ENCODE results near the gene ZNF775. TPM values are rescaled to one million over a fixed set of nuclear protein-coding genes. Genes with fewer than 3 reads are reported as not detected.

ZNF775 gene
- total and polyA plus RNA-seq, 2 of the 13 experiments (the other 11 are each of a cell fraction or from before 2014, with no cell fraction given): 3.1 to 3.2 TPM

DNA sequence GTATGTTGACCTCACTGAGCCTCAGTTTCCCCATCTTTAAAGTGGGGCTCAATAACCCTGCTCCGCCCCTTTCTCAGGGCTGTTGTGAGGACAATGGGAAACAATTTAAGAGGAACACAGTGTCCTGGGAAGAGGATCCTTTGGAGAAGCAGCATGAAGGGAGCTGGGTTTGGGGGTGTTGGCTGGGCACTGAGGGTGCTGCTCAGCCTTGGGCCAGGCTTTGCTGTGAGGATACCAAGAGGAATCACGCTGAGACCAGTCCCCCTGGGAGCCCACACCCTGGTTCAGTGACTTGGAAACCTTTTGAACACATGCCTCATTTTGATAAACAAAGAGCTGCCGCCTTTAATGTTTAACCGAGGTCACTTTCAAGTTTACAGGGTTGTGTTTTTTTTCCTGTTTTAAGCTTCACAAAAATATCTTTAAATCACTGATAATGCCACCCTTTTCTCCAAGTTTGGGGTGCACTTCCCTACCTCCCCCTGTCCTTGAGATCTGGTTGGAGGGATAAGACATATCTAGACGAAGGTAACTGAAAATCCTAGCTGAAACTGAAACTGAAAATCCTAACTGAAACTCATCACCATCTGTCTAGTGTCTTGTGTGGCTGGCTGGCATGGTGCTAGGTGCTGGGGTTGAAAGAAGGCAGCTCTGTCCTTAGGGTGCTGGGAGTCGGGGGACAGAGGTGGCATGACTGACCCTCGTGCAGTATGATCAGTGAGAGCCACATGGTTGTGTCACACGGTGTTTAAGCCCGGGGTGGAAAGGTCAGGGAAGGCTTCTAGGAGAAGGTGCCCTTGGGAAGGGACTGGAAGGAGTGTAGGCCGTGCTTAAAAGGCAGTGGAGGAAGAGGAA lies 27.7 kb downstream of the ZNF775 start (continued):
- TF ChIP-seq, protein P1, sequence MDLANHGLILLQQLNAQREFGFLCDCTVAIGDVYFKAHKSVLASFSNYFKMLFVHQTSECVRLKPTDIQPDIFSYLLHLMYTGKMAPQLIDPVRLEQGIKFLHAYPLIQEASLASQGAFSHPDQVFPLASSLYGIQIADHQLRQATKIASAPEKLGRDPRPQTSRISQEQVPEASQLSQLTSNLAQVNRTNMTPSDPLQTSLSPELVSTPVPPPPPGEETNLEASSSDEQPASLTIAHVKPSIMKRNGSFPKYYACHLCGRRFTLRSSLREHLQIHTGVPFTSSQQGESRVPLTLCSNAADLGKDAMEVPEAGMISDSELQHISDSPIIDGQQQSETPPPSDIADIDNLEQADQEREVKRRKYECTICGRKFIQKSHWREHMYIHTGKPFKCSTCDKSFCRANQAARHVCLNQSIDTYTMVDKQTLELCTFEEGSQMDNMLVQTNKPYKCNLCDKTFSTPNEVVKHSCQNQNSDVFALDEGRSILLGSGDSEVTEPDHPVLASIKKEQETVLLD (CRISPR knock-in tag; IDR thresholded peaks at IDR 0.05; ENCODE audit: low read depth): no peak
- TF ChIP-seq, protein P2, sequence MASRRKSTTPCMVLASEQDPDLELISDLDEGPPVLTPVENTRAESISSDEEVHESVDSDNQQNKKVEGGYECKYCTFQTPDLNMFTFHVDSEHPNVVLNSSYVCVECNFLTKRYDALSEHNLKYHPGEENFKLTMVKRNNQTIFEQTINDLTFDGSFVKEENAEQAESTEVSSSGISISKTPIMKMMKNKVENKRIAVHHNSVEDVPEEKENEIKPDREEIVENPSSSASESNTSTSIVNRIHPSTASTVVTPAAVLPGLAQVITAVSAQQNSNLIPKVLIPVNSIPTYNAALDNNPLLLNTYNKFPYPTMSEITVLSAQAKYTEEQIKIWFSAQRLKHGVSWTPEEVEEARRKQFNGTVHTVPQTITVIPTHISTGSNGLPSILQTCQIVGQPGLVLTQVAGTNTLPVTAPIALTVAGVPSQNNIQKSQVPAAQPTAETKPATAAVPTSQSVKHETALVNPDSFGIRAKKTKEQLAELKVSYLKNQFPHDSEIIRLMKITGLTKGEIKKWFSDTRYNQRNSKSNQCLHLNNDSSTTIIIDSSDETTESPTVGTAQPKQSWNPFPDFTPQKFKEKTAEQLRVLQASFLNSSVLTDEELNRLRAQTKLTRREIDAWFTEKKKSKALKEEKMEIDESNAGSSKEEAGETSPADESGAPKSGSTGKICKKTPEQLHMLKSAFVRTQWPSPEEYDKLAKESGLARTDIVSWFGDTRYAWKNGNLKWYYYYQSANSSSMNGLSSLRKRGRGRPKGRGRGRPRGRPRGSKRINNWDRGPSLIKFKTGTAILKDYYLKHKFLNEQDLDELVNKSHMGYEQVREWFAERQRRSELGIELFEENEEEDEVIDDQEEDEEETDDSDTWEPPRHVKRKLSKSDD (CRISPR knock-in tag; IDR thresholded peaks at IDR 0.05; ENCODE audit: low read depth): no peak
- TF ChIP-seq EEA1 (CRISPR knock-in tag; IDR thresholded peaks at IDR 0.05; ENCODE audit: borderline replicate concordance): no peak
- peak; percentile 74 for TF ChIP-seq BCL6 (CRISPR knock-in tag; IDR thresholded peaks at IDR 0.05)
- no peak for TF ChIP-seq MAFF (IDR thresholded peaks at IDR 0.05; ENCODE audit: low read depth, low read length)
- TF ChIP-seq, protein P3, sequence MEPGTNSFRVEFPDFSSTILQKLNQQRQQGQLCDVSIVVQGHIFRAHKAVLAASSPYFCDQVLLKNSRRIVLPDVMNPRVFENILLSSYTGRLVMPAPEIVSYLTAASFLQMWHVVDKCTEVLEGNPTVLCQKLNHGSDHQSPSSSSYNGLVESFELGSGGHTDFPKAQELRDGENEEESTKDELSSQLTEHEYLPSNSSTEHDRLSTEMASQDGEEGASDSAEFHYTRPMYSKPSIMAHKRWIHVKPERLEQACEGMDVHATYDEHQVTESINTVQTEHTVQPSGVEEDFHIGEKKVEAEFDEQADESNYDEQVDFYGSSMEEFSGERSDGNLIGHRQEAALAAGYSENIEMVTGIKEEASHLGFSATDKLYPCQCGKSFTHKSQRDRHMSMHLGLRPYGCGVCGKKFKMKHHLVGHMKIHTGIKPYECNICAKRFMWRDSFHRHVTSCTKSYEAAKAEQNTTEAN (CRISPR knock-in tag; conservative IDR thresholded peaks at IDR 0.05): no peak
- no peak for TF ChIP-seq FOXA1 (IDR thresholded peaks at IDR 0.05)
- TF ChIP-seq FOXA1 (CRISPR knock-in tag; IDR thresholded peaks at IDR 0.05): peak; percentile 49; the same call in 1 of the 2 replicates
- TF ChIP-seq, protein P4, sequence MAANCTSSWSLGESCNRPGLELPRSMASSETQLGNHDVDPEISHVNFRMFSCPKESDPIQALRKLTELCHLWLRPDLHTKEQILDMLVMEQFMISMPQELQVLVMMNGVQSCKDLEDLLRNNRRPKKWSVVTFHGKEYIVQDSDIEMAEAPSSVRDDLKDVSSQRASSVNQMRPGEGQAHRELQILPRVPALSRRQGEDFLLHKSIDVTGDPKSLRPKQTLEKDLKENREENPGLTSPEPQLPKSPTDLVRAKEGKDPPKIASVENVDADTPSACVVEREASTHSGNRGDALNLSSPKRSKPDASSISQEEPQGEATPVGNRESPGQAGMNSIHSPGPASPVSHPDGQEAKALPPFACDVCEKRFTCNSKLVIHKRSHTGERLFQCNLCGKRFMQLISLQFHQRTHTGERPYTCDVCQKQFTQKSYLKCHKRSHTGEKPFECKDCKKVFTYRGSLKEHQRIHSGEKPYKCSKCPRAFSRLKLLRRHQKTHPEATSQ (CRISPR knock-in tag; IDR thresholded peaks at IDR 0.05; ENCODE audit: borderline replicate concordance): 0 out of 2 replicates have a peak, but pooled peaks have one; percentile 66
- TF ChIP-seq, protein P5, sequence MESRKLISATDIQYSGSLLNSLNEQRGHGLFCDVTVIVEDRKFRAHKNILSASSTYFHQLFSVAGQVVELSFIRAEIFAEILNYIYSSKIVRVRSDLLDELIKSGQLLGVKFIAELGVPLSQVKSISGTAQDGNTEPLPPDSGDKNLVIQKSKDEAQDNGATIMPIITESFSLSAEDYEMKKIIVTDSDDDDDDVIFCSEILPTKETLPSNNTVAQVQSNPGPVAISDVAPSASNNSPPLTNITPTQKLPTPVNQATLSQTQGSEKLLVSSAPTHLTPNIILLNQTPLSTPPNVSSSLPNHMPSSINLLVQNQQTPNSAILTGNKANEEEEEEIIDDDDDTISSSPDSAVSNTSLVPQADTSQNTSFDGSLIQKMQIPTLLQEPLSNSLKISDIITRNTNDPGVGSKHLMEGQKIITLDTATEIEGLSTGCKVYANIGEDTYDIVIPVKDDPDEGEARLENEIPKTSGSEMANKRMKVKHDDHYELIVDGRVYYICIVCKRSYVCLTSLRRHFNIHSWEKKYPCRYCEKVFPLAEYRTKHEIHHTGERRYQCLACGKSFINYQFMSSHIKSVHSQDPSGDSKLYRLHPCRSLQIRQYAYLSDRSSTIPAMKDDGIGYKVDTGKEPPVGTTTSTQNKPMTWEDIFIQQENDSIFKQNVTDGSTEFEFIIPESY (CRISPR knock-in tag; IDR thresholded peaks at IDR 0.05): 0 out of 2 replicates have a peak, but pooled peaks have one; percentile 23
- peak; percentile 72 for TF ChIP-seq PHF21A (CRISPR knock-in tag; IDR thresholded peaks at IDR 0.05)
- TF ChIP-seq TOPORS (CRISPR knock-in tag; IDR thresholded peaks at IDR 0.05): 0 out of 2 replicates have a peak, but pooled peaks have one; percentile 51
- TF ChIP-seq, protein P6, sequence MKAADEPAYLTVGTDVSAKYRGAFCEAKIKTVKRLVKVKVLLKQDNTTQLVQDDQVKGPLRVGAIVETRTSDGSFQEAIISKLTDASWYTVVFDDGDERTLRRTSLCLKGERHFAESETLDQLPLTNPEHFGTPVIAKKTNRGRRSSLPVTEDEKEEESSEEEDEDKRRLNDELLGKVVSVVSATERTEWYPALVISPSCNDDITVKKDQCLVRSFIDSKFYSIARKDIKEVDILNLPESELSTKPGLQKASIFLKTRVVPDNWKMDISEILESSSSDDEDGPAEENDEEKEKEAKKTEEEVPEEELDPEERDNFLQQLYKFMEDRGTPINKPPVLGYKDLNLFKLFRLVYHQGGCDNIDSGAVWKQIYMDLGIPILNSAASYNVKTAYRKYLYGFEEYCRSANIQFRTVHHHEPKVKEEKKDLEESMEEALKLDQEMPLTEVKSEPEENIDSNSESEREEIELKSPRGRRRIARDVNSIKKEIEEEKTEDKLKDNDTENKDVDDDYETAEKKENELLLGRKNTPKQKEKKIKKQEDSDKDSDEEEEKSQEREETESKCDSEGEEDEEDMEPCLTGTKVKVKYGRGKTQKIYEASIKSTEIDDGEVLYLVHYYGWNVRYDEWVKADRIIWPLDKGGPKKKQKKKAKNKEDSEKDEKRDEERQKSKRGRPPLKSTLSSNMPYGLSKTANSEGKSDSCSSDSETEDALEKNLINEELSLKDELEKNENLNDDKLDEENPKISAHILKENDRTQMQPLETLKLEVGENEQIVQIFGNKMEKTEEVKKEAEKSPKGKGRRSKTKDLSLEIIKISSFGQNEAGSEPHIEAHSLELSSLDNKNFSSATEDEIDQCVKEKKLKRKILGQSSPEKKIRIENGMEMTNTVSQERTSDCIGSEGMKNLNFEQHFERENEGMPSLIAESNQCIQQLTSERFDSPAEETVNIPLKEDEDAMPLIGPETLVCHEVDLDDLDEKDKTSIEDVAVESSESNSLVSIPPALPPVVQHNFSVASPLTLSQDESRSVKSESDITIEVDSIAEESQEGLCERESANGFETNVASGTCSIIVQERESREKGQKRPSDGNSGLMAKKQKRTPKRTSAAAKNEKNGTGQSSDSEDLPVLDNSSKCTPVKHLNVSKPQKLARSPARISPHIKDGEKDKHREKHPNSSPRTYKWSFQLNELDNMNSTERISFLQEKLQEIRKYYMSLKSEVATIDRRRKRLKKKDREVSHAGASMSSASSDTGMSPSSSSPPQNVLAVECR (CRISPR knock-in tag; IDR thresholded peaks at IDR 0.05; ENCODE audit: borderline replicate concordance): no peak; the same call in 1 of the 2 replicates
- 0 out of 2 replicates have a peak, but pooled peaks have one; percentile 53 for TF ChIP-seq ZNF749 (CRISPR knock-in tag; IDR thresholded peaks at IDR 0.05; ENCODE audit: borderline replicate concordance)
